GM23338 (cell line): ENCODE data around the gene IWS1. TPM values are rescaled to one million over a fixed set of nuclear protein-coding genes. Genes with fewer than 3 reads are reported as not detected.

Source experiments
- ATAC-seq: fragments of 200-7000 bp; cut with Tn5 transposase; 3 replicates; pipeline ENCODE4 v1.9.1; 2020
- DNase-seq: peaks from one replicate; pipeline ENCODE4 v3.0.0-alpha.2; 2015; ENCODE audit warnings: low spot score
- H2AFZ ChIP-seq: fragments of 200-600 bp; sonication (generic); 2 replicates; pipeline ENCODE4 v1.8.0; 2016; ENCODE audit warnings: antibody characterized with exemption, mild to moderate bottlenecking, moderate library complexity
- H3F3A ChIP-seq: fragments of 200-600 bp; sonication (generic); replicated peaks from 2 replicates; pipeline ENCODE4 v1.8.0; 2017; ENCODE audit warnings: antibody characterized with exemption, mixed run types, low read depth
- H3K27ac ChIP-seq: fragments of 200-600 bp; sonication (generic); 2 replicates; pipeline ENCODE4 v1.6.1; 2016; ENCODE audit warnings: low read depth
- H3K27me3 ChIP-seq: fragments of 200-600 bp; sonication (generic); 2 replicates; pipeline ENCODE4 v1.8.0; 2016; ENCODE audit warnings: mild to moderate bottlenecking, mixed run types, moderate library complexity; ENCODE audit not compliant: insufficient read depth
- H3K36me3 ChIP-seq: fragments of 200-600 bp; sonication (generic); 2 replicates; pipeline ENCODE4 v1.8.0; 2016; ENCODE audit warnings: mild to moderate bottlenecking; ENCODE audit not compliant: insufficient read depth
- H3K4me1 ChIP-seq: fragments of 200-600 bp; sonication (generic); 2 replicates; pipeline ENCODE4 v1.8.0; 2016; ENCODE audit warnings: mild to moderate bottlenecking, moderate library complexity; ENCODE audit not compliant: insufficient read depth
- H3K4me2 ChIP-seq: fragments of 200-600 bp; sonication (generic); 2 replicates; pipeline ENCODE4 v1.7.1; 2017; ENCODE audit warnings: mixed run types
- H3K4me3 ChIP-seq: fragments of 200-600 bp; sonication (generic); 2 replicates; pipeline ENCODE4 v1.6.1; 2016; ENCODE audit warnings: mixed run types
- H3K79me2 ChIP-seq: fragments of 200-600 bp; sonication (generic); replicated peaks from 2 replicates; pipeline ENCODE4 v1.8.0; 2017; ENCODE audit warnings: mild to moderate bottlenecking; ENCODE audit not compliant: insufficient read depth
- H3K9me2 ChIP-seq: fragments of 200-600 bp; sonication (generic); 2 replicates; pipeline ENCODE4 v1.8.0; 2017; ENCODE audit not compliant: insufficient read depth
- H4K20me1 ChIP-seq: fragments of 200-600 bp; sonication (generic); replicated peaks from 2 replicates; pipeline ENCODE4 v1.8.0; 2017; ENCODE audit warnings: mild to moderate bottlenecking; ENCODE audit not compliant: insufficient read depth
- H3K27ac Mint-ChIP-seq: 2 replicates; pipeline ENCODE4 v1.8.0; 2020; ENCODE audit warnings: inconsistent platforms, mild to moderate bottlenecking, moderate library complexity, mixed read lengths
- H3K27me3 Mint-ChIP-seq: 3 replicates; pipeline ENCODE4 v1.8.0; 2022; ENCODE audit warnings: low read depth, mild to moderate bottlenecking, moderate library complexity, mixed read lengths, inconsistent platforms; ENCODE audit not compliant: insufficient read depth, poor library complexity
- H3K36me3 Mint-ChIP-seq: 3 replicates; pipeline ENCODE4 v1.8.0; 2021; ENCODE audit warnings: low read depth, mild to moderate bottlenecking, inconsistent platforms, moderate library complexity, mixed read lengths
- H3K4me1 Mint-ChIP-seq: 3 replicates; pipeline ENCODE4 v1.8.0; 2020; ENCODE audit warnings: mild to moderate bottlenecking, inconsistent platforms, mixed read lengths
- H3K4me3 Mint-ChIP-seq: 3 replicates; pipeline ENCODE4 v1.8.0; 2021; ENCODE audit warnings: moderate library complexity, mild to moderate bottlenecking, inconsistent platforms, mixed read lengths
- H3K9me3 Mint-ChIP-seq: 3 replicates; pipeline ENCODE4 v1.8.0; 2020; ENCODE audit warnings: moderate library complexity, mild to moderate bottlenecking, inconsistent platforms, mixed read lengths
- CREB1 ChIP-seq: fragments of 250-450 bp; sonication (Bioruptor Pico); IDR thresholded peaks from 2 replicates; pipeline ENCODE4 v1.5.0; 2020; ENCODE audit warnings: low read depth, mild to moderate bottlenecking, moderate library complexity
- EZH2 ChIP-seq: fragments of 200-600 bp; sonication (generic); IDR thresholded peaks from one replicate; pipeline ENCODE4 v1.8.0; 2017; ENCODE audit warnings: antibody characterized with exemption, mild to moderate bottlenecking, low read depth; ENCODE audit not compliant: unreplicated experiment
- EZH2phosphoT487 ChIP-seq: fragments of 200-600 bp; sonication (generic); IDR thresholded peaks from one replicate; pipeline ENCODE4 v1.8.1; 2018; ENCODE audit warnings: antibody characterized with exemption; ENCODE audit not compliant: unreplicated experiment
- JUNB ChIP-seq: IDR thresholded peaks from one replicate; pipeline ENCODE4 v1.6.1; 2016; ENCODE audit warnings: antibody characterized with exemption; ENCODE audit not compliant: unreplicated experiment
- NANOG ChIP-seq: IDR thresholded peaks from 2 replicates; pipeline ENCODE4 v1.6.1; 2016; ENCODE audit warnings: antibody characterized with exemption, borderline replicate concordance
- POLR2AphosphoS5 ChIP-seq: IDR thresholded peaks from 2 replicates; pipeline ENCODE4 v1.6.1; 2016; ENCODE audit warnings: antibody characterized with exemption, low read depth
- STAT1 ChIP-seq: IDR thresholded peaks from one replicate; pipeline ENCODE4 v1.6.1; 2016; ENCODE audit warnings: antibody characterized with exemption; ENCODE audit not compliant: unreplicated experiment
- ZNF114 ChIP-seq: fragments of 250-450 bp; sonication (Bioruptor Pico); IDR thresholded peaks from 2 replicates; pipeline ENCODE4 v1.5.0; 2020; ENCODE audit warnings: mild to moderate bottlenecking, moderate library complexity
- ZNF331 ChIP-seq: fragments of 250-450 bp; sonication (Bioruptor Pico); IDR thresholded peaks from 2 replicates; pipeline ENCODE4 v1.5.0; 2020; ENCODE audit warnings: low read depth, mild to moderate bottlenecking, moderate library complexity
- polyA plus RNA-seq: library from polyadenylated mRNA; unstranded; fragments of >200 nt; fragmentation: Nextera tagmentation; extraction: Ambion mirVana; gene quantifications from 2 replicates; pipeline ENCODE4 v1.2.1, GENCODE V29; 2016
- total RNA-seq: library from RNA; depleted of rRNA; stranded (reverse); fragments of >200 nt; shearing (Covaris generic); gene quantifications from 2 replicates; pipeline ENCODE4 v1.2.3, GENCODE V29; 2014
- TF ChIP-seq, protein P1 (sequence below): IDR thresholded peaks from 2 replicates; pipeline ENCODE4 v1.6.1; 2016; ENCODE audit warnings: antibody characterized with exemption
- TF ChIP-seq, protein P2 (sequence below), 2 experiments: fragments of 200-600 bp in 1 of 2; sonication (generic) in 1 of 2; conservative IDR thresholded peaks; 2 replicates each; pipeline versions ENCODE4 v1.5.1 to v1.6.1; 2016 to 2017; ENCODE audit warnings: antibody characterized with exemption in 2 of 2, low read depth in 2 of 2, mild to moderate bottlenecking in 2 of 2, moderate library complexity in 1 of 2
- TF ChIP-seq, protein P3 (sequence below): fragments of 250-450 bp; sonication (Bioruptor Pico); IDR thresholded peaks from 2 replicates; pipeline ENCODE4 v1.5.0; 2020; ENCODE audit warnings: mild to moderate bottlenecking, moderate library complexity

IWS1 gene
- total and polyA plus RNA-seq, 2 experiments from 2014 or later: 82.8 to 97.2 TPM

DNA sequence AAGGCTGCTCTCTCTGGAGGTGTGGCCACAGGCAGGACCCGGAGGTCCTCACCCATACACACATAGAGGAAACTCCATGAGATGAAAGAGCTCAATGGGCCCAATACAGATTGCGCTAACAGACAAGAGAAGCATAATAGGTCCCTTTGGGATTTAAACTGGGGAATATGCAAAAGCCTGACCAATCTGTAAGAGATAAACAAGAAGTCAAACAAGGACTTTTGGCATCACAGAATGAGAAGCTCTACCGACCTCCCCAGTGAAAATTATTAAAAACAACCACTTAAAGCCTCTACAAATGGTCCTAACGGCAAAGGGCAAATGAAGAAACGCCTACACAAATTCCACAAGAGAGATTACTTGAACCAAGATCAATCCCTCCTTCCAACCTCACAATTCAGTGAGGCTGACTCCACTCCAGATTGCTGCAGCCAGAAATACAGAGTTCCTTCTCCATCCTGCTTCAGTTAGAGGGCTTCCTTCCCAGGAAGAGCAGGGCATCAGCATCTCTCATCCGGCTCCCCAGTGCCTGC is 10.8 kb downstream of the IWS1 start (continued):
- TF ChIP-seq, protein P1, sequence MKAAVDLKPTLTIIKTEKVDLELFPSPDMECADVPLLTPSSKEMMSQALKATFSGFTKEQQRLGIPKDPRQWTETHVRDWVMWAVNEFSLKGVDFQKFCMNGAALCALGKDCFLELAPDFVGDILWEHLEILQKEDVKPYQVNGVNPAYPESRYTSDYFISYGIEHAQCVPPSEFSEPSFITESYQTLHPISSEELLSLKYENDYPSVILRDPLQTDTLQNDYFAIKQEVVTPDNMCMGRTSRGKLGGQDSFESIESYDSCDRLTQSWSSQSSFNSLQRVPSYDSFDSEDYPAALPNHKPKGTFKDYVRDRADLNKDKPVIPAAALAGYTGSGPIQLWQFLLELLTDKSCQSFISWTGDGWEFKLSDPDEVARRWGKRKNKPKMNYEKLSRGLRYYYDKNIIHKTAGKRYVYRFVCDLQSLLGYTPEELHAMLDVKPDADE: no peak
- TF ChIP-seq STAT1 (no peak), JUNB (no peak), EZH2 (no peak), CREB1 (CRISPR knock-in tag) (no peak)

DNA sequence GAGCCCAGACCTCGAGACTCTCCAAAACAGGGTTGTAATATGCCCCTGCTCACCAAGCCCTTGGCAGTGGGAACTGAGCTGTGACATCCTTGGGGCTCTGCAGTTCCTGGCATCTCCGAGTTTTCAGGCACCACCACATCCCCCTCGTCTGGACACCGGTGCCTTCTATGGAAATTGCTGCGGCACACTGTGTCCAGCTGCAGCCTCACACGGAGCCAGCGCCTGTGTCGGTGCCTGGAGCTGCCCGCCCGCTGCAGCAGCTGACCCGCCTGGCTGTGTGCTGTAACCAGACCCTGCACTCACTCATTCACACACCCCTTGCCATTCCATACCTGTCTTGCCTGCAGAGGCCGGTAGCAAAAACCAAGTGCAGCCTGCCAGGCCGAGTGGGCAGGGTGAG is 11.8 kb downstream of the IWS1 start:
- DNase-seq: peak; percentile 15
- Histone ChIP-seq H4K20me1 (peaks cover 93% of the 10 kb centered on the region), H2AFZ (no peak overlapping the region), H3K79me2 (peaks cover 100% of the 10 kb centered on the region), H3K4me3 (no peak overlapping the region), H3K9me2 (no peaks in the 10 kb centered on the region), H3K4me2 (peak overlapping the region; percentile 19; the same call in 1 of the 2 replicates), H3K4me1 (peaks cover 37% of the 10 kb centered on the region), H3K27ac (peak overlapping the region; percentile 69), H3K27me3 (no peaks in the 10 kb centered on the region), H3K36me3 (peaks cover 8% of the 10 kb centered on the region), H3F3A (no peaks in the 10 kb centered on the region)
- ATAC-seq: peak; percentile 64
- Mint-ChIP-seq H3K9me3 (no peaks in the 10 kb centered on the region), H3K27ac (peak overlapping the region; percentile 60), H3K4me1 (peaks cover 36% of the 10 kb centered on the region), H3K36me3 (peaks cover 26% of the 10 kb centered on the region), H3K27me3 (peaks cover 4% of the 10 kb centered on the region), H3K4me3 (peak overlapping the region; percentile 29; the same call in 1 of the 3 replicates)
- TF ChIP-seq, protein P1: no peak
- TF ChIP-seq, protein P2, sequence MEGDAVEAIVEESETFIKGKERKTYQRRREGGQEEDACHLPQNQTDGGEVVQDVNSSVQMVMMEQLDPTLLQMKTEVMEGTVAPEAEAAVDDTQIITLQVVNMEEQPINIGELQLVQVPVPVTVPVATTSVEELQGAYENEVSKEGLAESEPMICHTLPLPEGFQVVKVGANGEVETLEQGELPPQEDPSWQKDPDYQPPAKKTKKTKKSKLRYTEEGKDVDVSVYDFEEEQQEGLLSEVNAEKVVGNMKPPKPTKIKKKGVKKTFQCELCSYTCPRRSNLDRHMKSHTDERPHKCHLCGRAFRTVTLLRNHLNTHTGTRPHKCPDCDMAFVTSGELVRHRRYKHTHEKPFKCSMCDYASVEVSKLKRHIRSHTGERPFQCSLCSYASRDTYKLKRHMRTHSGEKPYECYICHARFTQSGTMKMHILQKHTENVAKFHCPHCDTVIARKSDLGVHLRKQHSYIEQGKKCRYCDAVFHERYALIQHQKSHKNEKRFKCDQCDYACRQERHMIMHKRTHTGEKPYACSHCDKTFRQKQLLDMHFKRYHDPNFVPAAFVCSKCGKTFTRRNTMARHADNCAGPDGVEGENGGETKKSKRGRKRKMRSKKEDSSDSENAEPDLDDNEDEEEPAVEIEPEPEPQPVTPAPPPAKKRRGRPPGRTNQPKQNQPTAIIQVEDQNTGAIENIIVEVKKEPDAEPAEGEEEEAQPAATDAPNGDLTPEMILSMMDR (conservative IDR thresholded peaks at IDR 0.05; ENCODE audit: low read depth in 2 of 2): no peak
- no peak for TF ChIP-seq ZNF331
- TF ChIP-seq NANOG: no peak
- TF ChIP-seq JUNB: no peak
- no peak for TF ChIP-seq STAT1
- TF ChIP-seq POLR2AphosphoS5: no peak
- TF ChIP-seq EZH2phosphoT487: no peak
- no peak for TF ChIP-seq CREB1 (CRISPR knock-in tag)
- TF ChIP-seq, protein P3, sequence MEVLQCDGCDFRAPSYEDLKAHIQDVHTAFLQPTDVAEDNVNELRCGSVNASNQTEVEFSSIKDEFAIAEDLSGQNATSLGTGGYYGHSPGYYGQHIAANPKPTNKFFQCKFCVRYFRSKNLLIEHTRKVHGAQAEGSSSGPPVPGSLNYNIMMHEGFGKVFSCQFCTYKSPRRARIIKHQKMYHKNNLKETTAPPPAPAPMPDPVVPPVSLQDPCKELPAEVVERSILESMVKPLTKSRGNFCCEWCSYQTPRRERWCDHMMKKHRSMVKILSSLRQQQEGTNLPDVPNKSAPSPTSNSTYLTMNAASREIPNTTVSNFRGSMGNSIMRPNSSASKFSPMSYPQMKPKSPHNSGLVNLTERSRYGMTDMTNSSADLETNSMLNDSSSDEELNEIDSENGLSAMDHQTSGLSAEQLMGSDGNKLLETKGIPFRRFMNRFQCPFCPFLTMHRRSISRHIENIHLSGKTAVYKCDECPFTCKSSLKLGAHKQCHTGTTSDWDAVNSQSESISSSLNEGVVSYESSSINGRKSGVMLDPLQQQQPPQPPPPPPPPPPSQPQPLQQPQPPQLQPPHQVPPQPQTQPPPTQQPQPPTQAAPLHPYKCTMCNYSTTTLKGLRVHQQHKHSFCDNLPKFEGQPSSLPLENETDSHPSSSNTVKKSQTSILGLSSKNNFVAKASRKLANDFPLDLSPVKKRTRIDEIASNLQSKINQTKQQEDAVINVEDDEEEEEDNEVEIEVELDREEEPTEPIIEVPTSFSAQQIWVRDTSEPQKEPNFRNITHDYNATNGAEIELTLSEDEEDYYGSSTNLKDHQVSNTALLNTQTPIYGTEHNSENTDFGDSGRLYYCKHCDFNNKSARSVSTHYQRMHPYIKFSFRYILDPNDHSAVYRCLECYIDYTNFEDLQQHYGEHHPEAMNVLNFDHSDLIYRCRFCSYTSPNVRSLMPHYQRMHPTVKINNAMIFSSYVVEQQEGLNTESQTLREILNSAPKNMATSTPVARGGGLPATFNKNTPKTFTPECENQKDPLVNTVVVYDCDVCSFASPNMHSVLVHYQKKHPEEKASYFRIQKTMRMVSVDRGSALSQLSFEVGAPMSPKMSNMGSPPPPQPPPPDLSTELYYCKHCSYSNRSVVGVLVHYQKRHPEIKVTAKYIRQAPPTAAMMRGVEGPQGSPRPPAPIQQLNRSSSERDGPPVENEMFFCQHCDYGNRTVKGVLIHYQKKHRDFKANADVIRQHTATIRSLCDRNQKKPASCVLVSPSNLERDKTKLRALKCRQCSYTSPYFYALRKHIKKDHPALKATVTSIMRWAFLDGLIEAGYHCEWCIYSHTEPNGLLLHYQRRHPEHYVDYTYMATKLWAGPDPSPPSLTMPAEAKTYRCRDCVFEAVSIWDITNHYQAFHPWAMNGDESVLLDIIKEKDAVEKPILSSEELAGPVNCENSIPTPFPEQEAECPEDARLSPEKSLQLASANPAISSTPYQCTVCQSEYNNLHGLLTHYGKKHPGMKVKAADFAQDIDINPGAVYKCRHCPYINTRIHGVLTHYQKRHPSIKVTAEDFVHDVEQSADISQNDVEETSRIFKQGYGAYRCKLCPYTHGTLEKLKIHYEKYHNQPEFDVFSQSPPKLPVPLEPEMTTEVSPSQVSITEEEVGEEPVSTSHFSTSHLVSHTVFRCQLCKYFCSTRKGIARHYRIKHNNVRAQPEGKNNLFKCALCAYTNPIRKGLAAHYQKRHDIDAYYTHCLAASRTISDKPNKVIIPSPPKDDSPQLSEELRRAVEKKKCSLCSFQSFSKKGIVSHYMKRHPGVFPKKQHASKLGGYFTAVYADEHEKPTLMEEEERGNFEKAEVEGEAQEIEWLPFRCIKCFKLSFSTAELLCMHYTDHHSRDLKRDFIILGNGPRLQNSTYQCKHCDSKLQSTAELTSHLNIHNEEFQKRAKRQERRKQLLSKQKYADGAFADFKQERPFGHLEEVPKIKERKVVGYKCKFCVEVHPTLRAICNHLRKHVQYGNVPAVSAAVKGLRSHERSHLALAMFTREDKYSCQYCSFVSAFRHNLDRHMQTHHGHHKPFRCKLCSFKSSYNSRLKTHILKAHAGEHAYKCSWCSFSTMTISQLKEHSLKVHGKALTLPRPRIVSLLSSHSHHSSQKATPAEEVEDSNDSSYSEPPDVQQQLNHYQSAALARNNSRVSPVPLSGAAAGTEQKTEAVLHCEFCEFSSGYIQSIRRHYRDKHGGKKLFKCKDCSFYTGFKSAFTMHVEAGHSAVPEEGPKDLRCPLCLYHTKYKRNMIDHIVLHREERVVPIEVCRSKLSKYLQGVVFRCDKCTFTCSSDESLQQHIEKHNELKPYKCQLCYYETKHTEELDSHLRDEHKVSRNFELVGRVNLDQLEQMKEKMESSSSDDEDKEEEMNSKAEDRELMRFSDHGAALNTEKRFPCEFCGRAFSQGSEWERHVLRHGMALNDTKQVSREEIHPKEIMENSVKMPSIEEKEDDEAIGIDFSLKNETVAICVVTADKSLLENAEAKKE (CRISPR knock-in tag): no peak
- TF ChIP-seq EZH2: no peak
- no peak for TF ChIP-seq ZNF114 (CRISPR knock-in tag)
